GM23338 (cell line): ENCODE results near the gene SLC24A1. TPM values are rescaled to one million over a fixed set of nuclear protein-coding genes. Genes with fewer than 3 reads are reported as not detected.

Experiments
- ATAC-seq: fragments of 200-7000 bp; cut with Tn5 transposase; 3 replicates; pipeline ENCODE4 v1.9.1; 2020
- DNase-seq: peaks from one replicate; pipeline ENCODE4 v3.0.0-alpha.2; 2015; ENCODE audit warnings: low spot score
- H2AFZ ChIP-seq: fragments of 200-600 bp; sonication (generic); 2 replicates; pipeline ENCODE4 v1.8.0; 2016; ENCODE audit warnings: antibody characterized with exemption, mild to moderate bottlenecking, moderate library complexity
- H3F3A ChIP-seq: fragments of 200-600 bp; sonication (generic); replicated peaks from 2 replicates; pipeline ENCODE4 v1.8.0; 2017; ENCODE audit warnings: antibody characterized with exemption, mixed run types, low read depth
- H3K27ac ChIP-seq: fragments of 200-600 bp; sonication (generic); 2 replicates; pipeline ENCODE4 v1.6.1; 2016; ENCODE audit warnings: low read depth
- H3K27me3 ChIP-seq: fragments of 200-600 bp; sonication (generic); 2 replicates; pipeline ENCODE4 v1.8.0; 2016; ENCODE audit warnings: mild to moderate bottlenecking, mixed run types, moderate library complexity; ENCODE audit not compliant: insufficient read depth
- H3K36me3 ChIP-seq: fragments of 200-600 bp; sonication (generic); 2 replicates; pipeline ENCODE4 v1.8.0; 2016; ENCODE audit warnings: mild to moderate bottlenecking; ENCODE audit not compliant: insufficient read depth
- H3K4me1 ChIP-seq: fragments of 200-600 bp; sonication (generic); 2 replicates; pipeline ENCODE4 v1.8.0; 2016; ENCODE audit warnings: mild to moderate bottlenecking, moderate library complexity; ENCODE audit not compliant: insufficient read depth
- H3K4me2 ChIP-seq: fragments of 200-600 bp; sonication (generic); 2 replicates; pipeline ENCODE4 v1.7.1; 2017; ENCODE audit warnings: mixed run types
- H3K4me3 ChIP-seq: fragments of 200-600 bp; sonication (generic); 2 replicates; pipeline ENCODE4 v1.6.1; 2016; ENCODE audit warnings: mixed run types
- H3K79me2 ChIP-seq: fragments of 200-600 bp; sonication (generic); replicated peaks from 2 replicates; pipeline ENCODE4 v1.8.0; 2017; ENCODE audit warnings: mild to moderate bottlenecking; ENCODE audit not compliant: insufficient read depth
- H3K9me2 ChIP-seq: fragments of 200-600 bp; sonication (generic); 2 replicates; pipeline ENCODE4 v1.8.0; 2017; ENCODE audit not compliant: insufficient read depth
- H4K20me1 ChIP-seq: fragments of 200-600 bp; sonication (generic); replicated peaks from 2 replicates; pipeline ENCODE4 v1.8.0; 2017; ENCODE audit warnings: mild to moderate bottlenecking; ENCODE audit not compliant: insufficient read depth
- H3K27ac Mint-ChIP-seq: 2 replicates; pipeline ENCODE4 v1.8.0; 2020; ENCODE audit warnings: inconsistent platforms, mild to moderate bottlenecking, moderate library complexity, mixed read lengths
- H3K27me3 Mint-ChIP-seq: 3 replicates; pipeline ENCODE4 v1.8.0; 2022; ENCODE audit warnings: low read depth, mild to moderate bottlenecking, moderate library complexity, mixed read lengths, inconsistent platforms; ENCODE audit not compliant: insufficient read depth, poor library complexity
- H3K36me3 Mint-ChIP-seq: 3 replicates; pipeline ENCODE4 v1.8.0; 2021; ENCODE audit warnings: low read depth, mild to moderate bottlenecking, inconsistent platforms, moderate library complexity, mixed read lengths
- H3K4me1 Mint-ChIP-seq: 3 replicates; pipeline ENCODE4 v1.8.0; 2020; ENCODE audit warnings: mild to moderate bottlenecking, inconsistent platforms, mixed read lengths
- H3K4me3 Mint-ChIP-seq: 3 replicates; pipeline ENCODE4 v1.8.0; 2021; ENCODE audit warnings: moderate library complexity, mild to moderate bottlenecking, inconsistent platforms, mixed read lengths
- H3K9me3 Mint-ChIP-seq: 3 replicates; pipeline ENCODE4 v1.8.0; 2020; ENCODE audit warnings: moderate library complexity, mild to moderate bottlenecking, inconsistent platforms, mixed read lengths
- CREB1 ChIP-seq: fragments of 250-450 bp; sonication (Bioruptor Pico); IDR thresholded peaks from 2 replicates; pipeline ENCODE4 v1.5.0; 2020; ENCODE audit warnings: low read depth, mild to moderate bottlenecking, moderate library complexity
- EZH2 ChIP-seq: fragments of 200-600 bp; sonication (generic); IDR thresholded peaks from one replicate; pipeline ENCODE4 v1.8.0; 2017; ENCODE audit warnings: antibody characterized with exemption, mild to moderate bottlenecking, low read depth; ENCODE audit not compliant: unreplicated experiment
- POLR2AphosphoS5 ChIP-seq: IDR thresholded peaks from 2 replicates; pipeline ENCODE4 v1.6.1; 2016; ENCODE audit warnings: antibody characterized with exemption, low read depth
- STAT1 ChIP-seq: IDR thresholded peaks from one replicate; pipeline ENCODE4 v1.6.1; 2016; ENCODE audit warnings: antibody characterized with exemption; ENCODE audit not compliant: unreplicated experiment
- ZNF331 ChIP-seq: fragments of 250-450 bp; sonication (Bioruptor Pico); IDR thresholded peaks from 2 replicates; pipeline ENCODE4 v1.5.0; 2020; ENCODE audit warnings: low read depth, mild to moderate bottlenecking, moderate library complexity
- polyA plus RNA-seq: library from polyadenylated mRNA; unstranded; fragments of >200 nt; fragmentation: Nextera tagmentation; extraction: Ambion mirVana; gene quantifications from 2 replicates; pipeline ENCODE4 v1.2.1, GENCODE V29; 2016
- total RNA-seq: library from RNA; depleted of rRNA; stranded (reverse); fragments of >200 nt; shearing (Covaris generic); gene quantifications from 2 replicates; pipeline ENCODE4 v1.2.3, GENCODE V29; 2014
- TF ChIP-seq, protein P1 (sequence below): fragments of 250-450 bp; sonication (Bioruptor Pico); IDR thresholded peaks from 2 replicates; pipeline ENCODE4 v1.5.0; 2020; ENCODE audit warnings: mild to moderate bottlenecking, moderate library complexity
- TF ChIP-seq, protein P2 (sequence below): IDR thresholded peaks from 2 replicates; pipeline ENCODE4 v1.6.1; 2016; ENCODE audit warnings: antibody characterized with exemption

The SLC24A1 gene
- total and polyA plus RNA-seq, 2 experiments from 2014 or later = 1.6 to 4.5 TPM

DNA sequence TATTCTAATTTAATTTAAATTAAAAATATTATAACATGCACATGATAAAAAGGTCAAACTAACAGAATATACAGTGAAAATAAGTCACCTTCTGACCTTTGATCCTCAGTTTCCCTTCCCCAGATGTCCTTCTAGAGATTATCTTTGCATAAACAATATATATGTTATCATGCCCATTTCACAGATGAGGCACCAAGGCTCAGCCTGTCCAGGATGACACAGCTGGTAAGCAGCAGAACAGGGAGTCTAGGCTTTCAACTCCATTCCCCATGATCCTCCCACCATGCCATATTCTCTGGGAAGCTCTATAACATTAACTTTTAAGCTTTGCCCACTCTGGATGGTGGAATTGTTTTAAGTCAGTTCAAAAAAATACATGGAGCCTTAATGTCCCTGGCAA, 1.4 kb downstream of the SLC24A1 start (continued):
- TF ChIP-seq, protein P1, sequence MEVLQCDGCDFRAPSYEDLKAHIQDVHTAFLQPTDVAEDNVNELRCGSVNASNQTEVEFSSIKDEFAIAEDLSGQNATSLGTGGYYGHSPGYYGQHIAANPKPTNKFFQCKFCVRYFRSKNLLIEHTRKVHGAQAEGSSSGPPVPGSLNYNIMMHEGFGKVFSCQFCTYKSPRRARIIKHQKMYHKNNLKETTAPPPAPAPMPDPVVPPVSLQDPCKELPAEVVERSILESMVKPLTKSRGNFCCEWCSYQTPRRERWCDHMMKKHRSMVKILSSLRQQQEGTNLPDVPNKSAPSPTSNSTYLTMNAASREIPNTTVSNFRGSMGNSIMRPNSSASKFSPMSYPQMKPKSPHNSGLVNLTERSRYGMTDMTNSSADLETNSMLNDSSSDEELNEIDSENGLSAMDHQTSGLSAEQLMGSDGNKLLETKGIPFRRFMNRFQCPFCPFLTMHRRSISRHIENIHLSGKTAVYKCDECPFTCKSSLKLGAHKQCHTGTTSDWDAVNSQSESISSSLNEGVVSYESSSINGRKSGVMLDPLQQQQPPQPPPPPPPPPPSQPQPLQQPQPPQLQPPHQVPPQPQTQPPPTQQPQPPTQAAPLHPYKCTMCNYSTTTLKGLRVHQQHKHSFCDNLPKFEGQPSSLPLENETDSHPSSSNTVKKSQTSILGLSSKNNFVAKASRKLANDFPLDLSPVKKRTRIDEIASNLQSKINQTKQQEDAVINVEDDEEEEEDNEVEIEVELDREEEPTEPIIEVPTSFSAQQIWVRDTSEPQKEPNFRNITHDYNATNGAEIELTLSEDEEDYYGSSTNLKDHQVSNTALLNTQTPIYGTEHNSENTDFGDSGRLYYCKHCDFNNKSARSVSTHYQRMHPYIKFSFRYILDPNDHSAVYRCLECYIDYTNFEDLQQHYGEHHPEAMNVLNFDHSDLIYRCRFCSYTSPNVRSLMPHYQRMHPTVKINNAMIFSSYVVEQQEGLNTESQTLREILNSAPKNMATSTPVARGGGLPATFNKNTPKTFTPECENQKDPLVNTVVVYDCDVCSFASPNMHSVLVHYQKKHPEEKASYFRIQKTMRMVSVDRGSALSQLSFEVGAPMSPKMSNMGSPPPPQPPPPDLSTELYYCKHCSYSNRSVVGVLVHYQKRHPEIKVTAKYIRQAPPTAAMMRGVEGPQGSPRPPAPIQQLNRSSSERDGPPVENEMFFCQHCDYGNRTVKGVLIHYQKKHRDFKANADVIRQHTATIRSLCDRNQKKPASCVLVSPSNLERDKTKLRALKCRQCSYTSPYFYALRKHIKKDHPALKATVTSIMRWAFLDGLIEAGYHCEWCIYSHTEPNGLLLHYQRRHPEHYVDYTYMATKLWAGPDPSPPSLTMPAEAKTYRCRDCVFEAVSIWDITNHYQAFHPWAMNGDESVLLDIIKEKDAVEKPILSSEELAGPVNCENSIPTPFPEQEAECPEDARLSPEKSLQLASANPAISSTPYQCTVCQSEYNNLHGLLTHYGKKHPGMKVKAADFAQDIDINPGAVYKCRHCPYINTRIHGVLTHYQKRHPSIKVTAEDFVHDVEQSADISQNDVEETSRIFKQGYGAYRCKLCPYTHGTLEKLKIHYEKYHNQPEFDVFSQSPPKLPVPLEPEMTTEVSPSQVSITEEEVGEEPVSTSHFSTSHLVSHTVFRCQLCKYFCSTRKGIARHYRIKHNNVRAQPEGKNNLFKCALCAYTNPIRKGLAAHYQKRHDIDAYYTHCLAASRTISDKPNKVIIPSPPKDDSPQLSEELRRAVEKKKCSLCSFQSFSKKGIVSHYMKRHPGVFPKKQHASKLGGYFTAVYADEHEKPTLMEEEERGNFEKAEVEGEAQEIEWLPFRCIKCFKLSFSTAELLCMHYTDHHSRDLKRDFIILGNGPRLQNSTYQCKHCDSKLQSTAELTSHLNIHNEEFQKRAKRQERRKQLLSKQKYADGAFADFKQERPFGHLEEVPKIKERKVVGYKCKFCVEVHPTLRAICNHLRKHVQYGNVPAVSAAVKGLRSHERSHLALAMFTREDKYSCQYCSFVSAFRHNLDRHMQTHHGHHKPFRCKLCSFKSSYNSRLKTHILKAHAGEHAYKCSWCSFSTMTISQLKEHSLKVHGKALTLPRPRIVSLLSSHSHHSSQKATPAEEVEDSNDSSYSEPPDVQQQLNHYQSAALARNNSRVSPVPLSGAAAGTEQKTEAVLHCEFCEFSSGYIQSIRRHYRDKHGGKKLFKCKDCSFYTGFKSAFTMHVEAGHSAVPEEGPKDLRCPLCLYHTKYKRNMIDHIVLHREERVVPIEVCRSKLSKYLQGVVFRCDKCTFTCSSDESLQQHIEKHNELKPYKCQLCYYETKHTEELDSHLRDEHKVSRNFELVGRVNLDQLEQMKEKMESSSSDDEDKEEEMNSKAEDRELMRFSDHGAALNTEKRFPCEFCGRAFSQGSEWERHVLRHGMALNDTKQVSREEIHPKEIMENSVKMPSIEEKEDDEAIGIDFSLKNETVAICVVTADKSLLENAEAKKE (CRISPR knock-in tag) = no peak
- no peak for TF ChIP-seq EZH2

DNA sequence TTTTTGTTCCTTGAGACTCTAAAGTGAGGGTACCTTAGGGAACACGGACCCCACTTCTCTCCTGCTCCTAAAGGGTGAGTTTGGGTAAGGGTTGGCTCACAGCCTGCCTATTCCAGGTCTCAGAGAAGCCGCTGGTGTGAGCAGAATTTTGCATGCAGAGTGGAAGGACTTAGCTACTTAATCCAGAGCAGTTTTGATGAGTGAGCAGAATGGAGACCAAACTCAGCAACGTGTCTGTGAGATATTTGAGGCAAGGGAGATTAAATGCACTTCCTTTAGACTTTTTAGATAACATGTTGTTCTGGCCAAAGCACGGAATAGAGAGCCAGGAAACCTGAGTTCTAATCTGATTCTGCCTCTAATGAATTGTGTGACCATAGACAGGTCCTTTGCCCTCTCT, 5.1 kb downstream of the SLC24A1 start:
- Mint-ChIP-seq H3K27me3 (no peaks in the 10 kb centered on the region), H3K4me3 (no peak overlapping the region), H3K27ac (no peak overlapping the region), H3K4me1 (peaks cover 8% of the 10 kb centered on the region; the same call in 2 of the 3 replicates), H3K9me3 (no peaks in the 10 kb centered on the region), H3K36me3 (no peaks in the 10 kb centered on the region; the same call in 2 of the 3 replicates)
- no peaks in the 10 kb centered on the region for H3K36me3 ChIP-seq
- H3K27ac ChIP-seq = no peak overlapping the region
- no peak overlapping the region for H3K4me3 ChIP-seq
- no peaks in the 10 kb centered on the region for H4K20me1 ChIP-seq
- no peak overlapping the region for H2AFZ ChIP-seq
- ATAC-seq (no peak), DNase-seq (no peak)
- H3K4me2 ChIP-seq = no peak overlapping the region
- no peaks in the 10 kb centered on the region for H3K79me2 ChIP-seq
- peaks cover 12% of the 10 kb centered on the region; the same call in 1 of the 2 replicates for H3K9me2 ChIP-seq
- H3K4me1 ChIP-seq = no peaks in the 10 kb centered on the region
- no peaks in the 10 kb centered on the region for H3K27me3 ChIP-seq
- H3F3A ChIP-seq = no peaks in the 10 kb centered on the region
- TF ChIP-seq STAT1 (no peak), EZH2 (no peak), POLR2AphosphoS5 (no peak), ZNF331 (CRISPR knock-in tag) (no peak), CREB1 (CRISPR knock-in tag) (no peak)
- TF ChIP-seq, protein P2, sequence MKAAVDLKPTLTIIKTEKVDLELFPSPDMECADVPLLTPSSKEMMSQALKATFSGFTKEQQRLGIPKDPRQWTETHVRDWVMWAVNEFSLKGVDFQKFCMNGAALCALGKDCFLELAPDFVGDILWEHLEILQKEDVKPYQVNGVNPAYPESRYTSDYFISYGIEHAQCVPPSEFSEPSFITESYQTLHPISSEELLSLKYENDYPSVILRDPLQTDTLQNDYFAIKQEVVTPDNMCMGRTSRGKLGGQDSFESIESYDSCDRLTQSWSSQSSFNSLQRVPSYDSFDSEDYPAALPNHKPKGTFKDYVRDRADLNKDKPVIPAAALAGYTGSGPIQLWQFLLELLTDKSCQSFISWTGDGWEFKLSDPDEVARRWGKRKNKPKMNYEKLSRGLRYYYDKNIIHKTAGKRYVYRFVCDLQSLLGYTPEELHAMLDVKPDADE = no peak
- TF ChIP-seq, protein P1 (CRISPR knock-in tag) = no peak
